HG03571 (cell line): Measurements from ENCODE around the gene SLC43A1.

Experiments
- ATAC-seq: cut with Tn5 transposase; IDR thresholded peaks from one replicate; pipeline ENCODE4 v1.9.1; 2021; ENCODE audit not compliant: unreplicated experiment

The SLC43A1 gene

DNA sequence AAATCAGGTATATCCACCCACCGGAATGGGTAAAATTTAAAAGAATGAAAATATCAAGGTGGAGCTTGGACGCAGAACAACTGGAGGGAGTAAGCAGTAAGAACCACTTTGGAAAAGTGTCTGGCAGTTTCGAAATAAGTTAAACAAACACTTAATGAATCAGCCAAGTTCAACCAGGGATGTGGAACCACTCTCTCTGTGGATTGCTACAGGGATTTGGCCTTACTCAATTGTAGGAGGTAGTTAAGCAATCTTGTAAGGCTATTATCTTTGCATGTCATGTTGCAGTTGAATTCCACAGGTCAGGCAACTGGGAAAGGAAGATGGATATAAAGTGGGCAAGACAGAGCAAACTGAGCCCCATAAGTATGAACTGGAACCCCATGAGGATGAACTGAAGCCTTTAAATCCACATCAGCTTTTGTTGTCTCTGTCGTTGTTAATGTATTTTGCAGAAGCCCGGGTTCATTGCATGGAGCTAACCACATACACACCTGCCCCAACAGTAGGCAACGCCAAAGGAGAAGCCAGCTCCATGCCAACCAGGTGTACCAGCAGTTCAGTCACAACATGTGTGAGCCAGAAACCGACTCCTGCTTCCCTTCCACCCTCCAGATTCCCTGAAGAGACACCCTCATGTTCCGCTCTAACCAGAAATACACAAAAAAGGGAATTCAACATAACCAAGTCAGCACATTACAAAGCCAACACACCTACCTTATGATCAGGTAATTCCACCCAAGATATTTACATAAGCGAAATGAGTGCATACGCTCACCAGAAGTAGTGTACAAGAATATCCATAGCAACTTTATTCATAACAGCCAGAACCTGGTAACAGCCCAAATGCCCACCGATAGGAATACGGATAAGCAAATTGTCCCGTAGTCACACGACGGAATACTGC lies 80.6 kb downstream of the SLC43A1 start:
- no peak for ATAC-seq
